ENCODE data around the gene CLPTM1L.
"Not testable (repeated sequence)": the region's sequence is repeated elsewhere in the genome, so short reads cannot be mapped to it uniquely, and the experiment has no call there.

CLPTM1L gene

GRCh38 chr5:1285883-1286291 is 59.0 kb downstream of the CLPTM1L start:
- DNase-seq: no peak

- DNase-seq: no peak
Measured at GRCh38 chr5:1285141-1285540, 59.8 kb downstream of the CLPTM1L start.

- DNase-seq: not testable (repeated sequence)
Measured at GRCh38 chr5:1284336-1284970, 60.4 kb downstream of the CLPTM1L start.

GRCh38 chr5:1283729-1284041 is 61.2 kb downstream of the CLPTM1L start:
- not testable (repeated sequence) for DNase-seq

GRCh38 chr5:1282993-1283728 is 61.7 kb downstream of the CLPTM1L start:
- DNase-seq: not testable (repeated sequence)

DNA sequence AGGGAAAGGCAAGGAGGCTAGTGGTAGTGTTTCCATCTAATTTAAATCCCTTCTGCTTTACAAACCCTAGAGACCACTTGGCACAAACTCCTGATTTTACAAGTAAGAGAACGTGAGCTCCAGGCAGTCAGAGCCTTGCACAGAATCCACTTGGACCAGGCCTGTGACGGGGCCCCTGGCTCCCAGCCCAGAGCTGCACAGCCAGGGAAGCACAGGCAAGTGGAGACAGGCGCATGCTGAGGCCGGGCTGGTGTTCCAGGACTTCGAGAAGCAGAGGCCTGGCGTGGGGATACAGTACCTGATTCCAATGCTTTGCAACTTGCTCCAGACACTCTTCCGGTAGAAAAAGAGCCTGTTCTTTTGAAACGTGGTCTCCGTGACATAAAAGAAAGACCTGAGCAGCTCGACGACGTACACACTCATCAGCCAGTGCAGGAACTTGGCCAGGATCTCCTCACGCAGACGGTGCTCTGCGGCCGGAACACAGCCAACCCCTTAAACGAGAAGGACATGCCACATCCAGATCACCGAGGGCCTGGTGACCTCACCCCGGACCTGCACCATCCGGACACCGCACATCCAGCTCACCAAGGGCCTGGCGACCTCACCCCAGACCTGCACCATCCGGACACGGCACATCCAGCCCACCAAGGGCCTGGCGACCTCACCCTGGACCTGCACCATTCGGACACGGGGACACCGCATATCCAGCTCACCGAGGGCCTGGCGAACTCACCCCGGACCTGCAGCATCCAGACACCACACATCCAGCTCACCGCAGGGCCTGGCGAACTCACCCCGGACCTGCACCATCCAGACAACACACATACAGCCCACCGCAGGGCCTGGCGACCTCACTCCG is 62.5 kb downstream of the CLPTM1L start:
- DNase-seq: no peak

DNA sequence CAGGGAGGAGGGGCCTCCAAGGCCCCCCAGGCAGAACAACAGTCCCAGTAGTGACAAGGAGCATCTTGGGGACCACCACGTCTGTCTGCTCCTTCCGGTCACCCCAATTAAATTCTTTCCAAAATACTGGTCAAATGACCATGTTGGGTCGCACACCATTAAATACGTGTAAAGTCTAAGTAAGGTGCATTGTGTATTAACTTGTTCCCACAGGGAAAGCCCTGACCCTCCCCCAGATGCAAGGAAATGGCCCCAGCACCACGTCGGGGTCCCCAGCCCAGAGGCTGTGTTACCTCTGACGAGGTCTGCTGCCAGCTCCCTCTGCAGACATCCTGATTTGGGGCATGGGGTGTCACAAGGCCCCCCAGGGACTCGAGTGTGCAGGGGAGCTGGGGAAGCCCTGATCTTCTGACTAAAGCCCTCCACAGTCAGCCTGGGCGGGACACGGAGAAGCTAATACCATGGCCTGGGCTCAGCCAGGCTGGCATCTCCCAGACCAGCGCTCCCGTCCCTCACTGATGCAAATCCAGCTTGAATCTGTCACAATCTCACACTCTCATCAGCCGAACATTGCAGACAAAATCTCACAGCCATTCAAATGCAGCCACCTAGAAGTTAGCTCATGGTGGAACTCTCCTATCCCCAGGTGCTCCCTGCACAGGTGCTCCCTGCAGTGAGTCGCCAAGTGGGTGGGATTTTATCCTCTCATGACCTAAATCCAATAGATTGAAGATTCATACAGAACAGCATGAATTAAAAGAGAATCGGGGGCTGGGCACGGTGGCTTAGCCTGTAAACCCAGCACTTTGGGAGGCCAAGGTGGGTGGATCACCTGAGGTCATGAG is 63.6 kb downstream of the CLPTM1L start:
- DNase-seq: no peak

GRCh38 chr5:1280177-1281037 is 64.5 kb downstream of the CLPTM1L start:
- no peak for DNase-seq

GRCh38 chr5:1279443-1280151 is 65.3 kb downstream of the CLPTM1L start:
- DNase-seq: no peak

DNA sequence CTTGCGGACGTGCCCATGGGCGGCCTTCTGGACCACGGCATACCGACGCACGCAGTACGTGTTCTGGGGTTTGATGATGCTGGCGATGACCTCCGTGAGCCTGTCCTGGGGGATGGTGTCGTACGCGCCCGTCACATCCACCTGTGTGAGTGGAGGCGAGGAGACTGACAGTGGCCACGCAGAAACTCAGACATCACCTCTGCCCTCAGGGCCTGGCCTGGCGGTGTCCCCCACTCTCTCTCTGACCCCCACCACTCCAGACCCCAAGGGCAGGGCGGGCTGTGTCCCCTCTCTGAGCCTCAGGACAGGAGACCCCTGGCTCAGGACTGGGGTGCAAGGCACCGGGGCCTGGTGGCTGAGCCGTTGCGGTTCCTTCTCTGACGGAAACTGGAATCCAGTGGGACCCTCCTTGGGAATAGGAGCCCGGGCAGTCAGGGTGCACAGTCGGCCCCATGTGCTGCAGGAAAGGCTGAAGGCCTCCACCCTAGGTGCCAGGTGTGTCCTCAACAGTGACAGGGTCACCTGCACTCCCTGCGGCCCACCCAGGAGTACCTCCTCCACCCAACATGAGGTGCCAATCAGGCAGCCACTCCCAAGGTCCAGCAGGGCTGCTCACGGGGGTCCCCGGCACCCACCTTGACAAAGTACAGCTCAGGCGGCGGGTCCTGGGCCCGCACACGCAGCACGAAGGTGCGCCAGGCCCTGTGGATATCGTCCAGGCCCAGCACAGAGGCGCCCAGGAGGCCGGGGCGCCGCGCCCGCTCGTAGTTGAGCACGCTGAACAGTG is 66.0 kb downstream of the CLPTM1L start:
- no peak for DNase-seq

GRCh38 chr5:1278216-1278615 is 66.7 kb downstream of the CLPTM1L start:
- no peak for DNase-seq

DNA sequence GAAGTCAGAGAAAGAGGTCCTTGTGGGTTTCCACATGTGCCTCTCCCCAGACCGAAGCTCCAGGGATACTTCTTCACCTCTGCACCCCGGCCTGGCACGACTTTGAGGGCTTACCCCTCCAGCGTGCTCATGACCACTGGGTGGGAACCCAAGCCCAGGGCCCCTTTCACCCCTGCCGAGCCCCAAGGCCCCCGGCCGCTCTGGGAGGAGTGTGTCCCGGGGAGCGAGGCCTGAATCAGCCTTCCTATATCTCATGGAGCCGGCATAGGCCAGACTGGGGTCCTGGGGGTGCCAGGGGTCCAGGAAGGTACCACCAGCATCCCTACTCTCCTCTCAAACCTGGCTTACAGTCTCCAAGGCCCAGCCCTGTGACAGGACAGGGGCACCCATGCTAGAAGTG is 67.1 kb downstream of the CLPTM1L start:
- no peak for DNase-seq

DNA sequence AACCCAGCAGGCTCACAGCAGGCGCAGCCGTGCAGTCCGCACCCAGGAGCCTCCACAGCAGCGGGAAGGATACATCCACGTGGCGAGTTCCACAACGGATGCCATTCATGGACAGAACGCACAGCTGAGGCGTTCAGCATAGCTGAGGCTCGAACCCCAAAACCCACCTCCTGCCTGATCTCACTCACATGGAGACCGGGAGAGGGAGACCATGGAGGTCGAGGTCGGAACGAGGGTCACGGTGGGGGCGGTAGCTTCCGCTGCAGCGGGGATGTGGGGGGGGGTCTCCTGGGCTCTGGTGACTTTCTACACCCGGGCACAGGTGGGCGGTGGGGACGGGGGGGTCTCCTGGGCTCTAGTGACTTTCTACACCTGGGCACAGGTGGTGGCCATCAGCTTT is 67.6 kb downstream of the CLPTM1L start:
- no peak for DNase-seq

- DNase-seq: no peak
Measured at GRCh38 chr5:1276930-1277329, 68.0 kb downstream of the CLPTM1L start.

DNA sequence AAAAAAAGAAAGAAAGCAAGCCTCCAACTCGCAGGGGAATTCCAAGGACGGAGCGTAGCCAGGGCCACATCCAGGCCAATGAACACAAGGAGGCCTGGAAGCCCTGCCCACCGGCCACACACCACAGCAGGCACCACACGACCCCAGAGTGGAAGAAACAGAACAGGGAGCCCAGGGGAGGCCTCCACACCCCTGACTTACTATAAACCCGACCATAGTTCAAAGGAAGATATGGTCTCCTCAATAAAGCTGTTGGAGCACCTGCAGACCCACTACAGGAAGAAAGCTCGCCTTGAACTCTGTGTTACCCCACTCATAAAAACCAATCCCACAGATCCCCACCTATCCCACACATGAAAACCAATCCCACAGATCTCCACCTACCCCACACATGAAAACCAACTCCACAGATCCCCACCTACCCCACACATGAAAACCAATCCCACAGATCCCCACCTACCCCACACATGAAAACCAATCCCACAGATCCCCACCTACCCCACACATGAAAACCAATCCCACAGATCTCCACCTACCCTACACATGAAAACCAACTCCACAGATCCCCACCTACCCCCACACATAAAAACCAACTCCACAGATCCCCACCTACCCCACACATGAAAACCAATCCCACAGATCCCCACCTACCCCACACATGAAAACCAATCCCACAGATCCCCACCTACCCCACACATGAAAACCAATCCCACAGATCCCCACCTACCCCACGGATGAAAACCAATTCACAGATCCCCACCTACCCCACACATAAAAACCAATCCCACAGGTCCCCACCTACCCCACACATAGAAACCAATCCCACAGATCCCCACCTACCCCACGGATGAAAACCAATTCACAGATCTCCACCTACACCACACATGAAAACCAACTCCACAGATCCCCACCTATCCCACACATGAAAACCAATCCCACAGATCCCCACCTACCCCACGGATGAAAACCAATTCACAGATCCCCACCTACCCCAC is 69.2 kb downstream of the CLPTM1L start:
- DNase-seq: not testable (repeated sequence)

DNA sequence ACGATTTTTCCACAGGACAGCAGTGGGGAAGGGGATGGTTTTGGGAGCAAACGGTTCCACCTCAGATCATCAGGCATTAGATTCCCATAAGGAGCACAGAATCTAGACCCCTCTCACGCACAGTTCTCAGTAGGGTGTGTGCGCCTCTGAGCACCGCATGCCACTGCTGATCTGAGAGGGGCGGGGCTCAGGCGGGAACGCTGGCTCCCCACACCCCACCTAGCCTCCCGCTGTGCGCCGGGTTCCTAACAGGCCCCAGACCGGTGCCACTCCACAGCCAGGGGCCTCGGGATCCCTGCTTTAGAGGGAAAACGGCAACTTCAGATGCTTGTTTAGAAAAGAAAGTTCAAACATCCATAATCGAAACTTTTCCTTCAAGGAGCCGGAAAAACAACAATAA is 70.4 kb downstream of the CLPTM1L start:
- DNase-seq: no peak

GRCh38 chr5:1273745-1274144 is 71.2 kb downstream of the CLPTM1L start:
- no peak for DNase-seq

DNA sequence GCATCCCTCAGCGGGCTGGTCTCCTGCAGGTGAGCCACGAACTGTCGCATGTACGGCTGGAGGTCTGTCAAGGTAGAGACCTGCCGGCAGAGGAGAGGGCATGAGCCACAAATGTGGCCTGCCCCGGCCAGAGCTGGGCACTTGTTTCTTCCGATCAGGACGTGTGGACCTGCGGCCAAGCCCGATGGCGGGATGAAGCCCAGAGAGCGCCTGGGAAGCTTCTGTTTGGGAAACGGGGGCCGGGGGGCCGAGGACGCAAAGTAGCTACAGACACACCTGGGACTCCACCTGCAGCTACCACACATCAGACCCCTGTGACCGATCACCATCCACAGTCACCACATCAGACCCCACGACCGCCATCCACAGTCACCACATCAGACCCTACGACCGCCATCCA is 72.7 kb downstream of the CLPTM1L start:
- no peak for DNase-seq
